HepG2 (cell line): Measurements from ENCODE around the gene POGLUT3. TPM values are rescaled to one million over a fixed set of nuclear protein-coding genes. Genes with fewer than 3 reads are reported as not detected.
A peak's percentile ranks its signal among the peaks of the same experiment; 100 is the strongest.

Experiments used
- AGO2 ChIP-seq: fragments of 200-400 bp; formaldehyde crosslinking; optimal IDR thresholded peaks from 2 replicates; pipeline ENCODE3; 2017; ENCODE audit warnings: mild to moderate bottlenecking, low read depth, low read length, moderate library complexity
- CENPT ChIP-seq: sonication (generic); formaldehyde crosslinking; IDR thresholded peaks from 2 replicates; pipeline ENCODE4 v1.8.0; 2022; ENCODE audit warnings: low read depth, mild to moderate bottlenecking, moderate library complexity, missing genetic modification reagents
- CHD2 ChIP-seq: IDR thresholded peaks from 2 replicates; pipeline ENCODE4 v1.6.1; 2011; ENCODE audit warnings: low read depth, low read length, improper control_type of control experiment
- ELF3 ChIP-seq: IDR thresholded peaks from 2 replicates; pipeline ENCODE4 v1.6.1; 2016; ENCODE audit warnings: missing genetic modification reagents, missing compliant biosample characterization
- HNRNPH1 ChIP-seq: fragments of 200-400 bp; formaldehyde crosslinking; optimal IDR thresholded peaks from 2 replicates; pipeline ENCODE3; 2017; ENCODE audit warnings: mild to moderate bottlenecking, low read depth, low read length
- KDM5A ChIP-seq: fragments of 200-600 bp; sonication (generic); IDR thresholded peaks from 2 replicates; pipeline ENCODE4 v1.7.0; 2018; ENCODE audit warnings: antibody characterized with exemption, mild to moderate bottlenecking, low read length, borderline replicate concordance
- KMT2A ChIP-seq: sonication (generic); formaldehyde crosslinking; IDR thresholded peaks from 2 replicates; pipeline ENCODE4 v1.4.0; 2020; ENCODE audit warnings: missing genetic modification reagents
- MBD4 ChIP-seq: IDR thresholded peaks from 2 replicates; pipeline ENCODE4 v1.6.1; 2012; ENCODE audit warnings: low read length, inconsistent platforms, borderline replicate concordance
- MIER2 ChIP-seq: IDR thresholded peaks from 2 replicates; pipeline ENCODE4 v1.6.1; 2016; ENCODE audit warnings: missing biosample characterization, missing genetic modification reagents
- NR1H2 ChIP-seq: sonication (generic); formaldehyde crosslinking; IDR thresholded peaks from 2 replicates; pipeline ENCODE4 v1.8.1; 2022; ENCODE audit warnings: low read depth, missing genetic modification reagents, borderline replicate concordance
- PCBP2 ChIP-seq: fragments of 200-400 bp; formaldehyde crosslinking; optimal IDR thresholded peaks from 2 replicates; pipeline ENCODE3; 2018; ENCODE audit warnings: low read length, low read depth; ENCODE audit not compliant: poor library complexity, severe bottlenecking
- PHF20 ChIP-seq: sonication (generic); formaldehyde crosslinking; IDR thresholded peaks from 2 replicates; pipeline ENCODE4 v1.5.0; 2020; ENCODE audit warnings: mild to moderate bottlenecking, missing genetic modification reagents
- RFXAP ChIP-seq: sonication (generic); formaldehyde crosslinking; IDR thresholded peaks from 2 replicates; pipeline ENCODE4 v1.4.0; 2020; ENCODE audit warnings: missing genetic modification reagents, borderline replicate concordance
- SAFB2 ChIP-seq: sonication (generic); formaldehyde crosslinking; IDR thresholded peaks from 2 replicates; pipeline ENCODE4 v1.5.1; 2020; ENCODE audit warnings: missing genetic modification reagents, low read depth, mild to moderate bottlenecking, borderline replicate concordance
- TRIM22 ChIP-seq: fragments of 450-650 bp; IDR thresholded peaks from 2 replicates; pipeline ENCODE4 v1.6.1; 2017
- ZBTB1 ChIP-seq: sonication (generic); formaldehyde crosslinking; IDR thresholded peaks from 2 replicates; pipeline ENCODE4 v1.4.0; 2020; ENCODE audit warnings: missing genetic modification reagents, borderline replicate concordance
- ZFAT ChIP-seq: sonication (generic); formaldehyde crosslinking; conservative IDR thresholded peaks from 2 replicates; pipeline ENCODE4 v1.8.1; 2023; ENCODE audit warnings: missing genetic modification reagents, inconsistent platforms
- ZFP37 ChIP-seq: sonication (generic); formaldehyde crosslinking; IDR thresholded peaks from 2 replicates; pipeline ENCODE4 v1.4.0; 2020; ENCODE audit warnings: missing genetic modification reagents, borderline replicate concordance
- ZNF292 ChIP-seq: sonication (generic); formaldehyde crosslinking; IDR thresholded peaks from 2 replicates; pipeline ENCODE4 v1.8.1; 2022; ENCODE audit warnings: mild to moderate bottlenecking, low read depth, missing genetic modification reagents, borderline replicate concordance
- ZNF3 ChIP-seq: IDR thresholded peaks from 2 replicates; pipeline ENCODE4 v1.7.0; 2017; ENCODE audit warnings: inconsistent platforms
- ZNF331 ChIP-seq: sonication (generic); formaldehyde crosslinking; IDR thresholded peaks from 2 replicates; pipeline ENCODE4 v1.4.0; 2020; ENCODE audit warnings: missing genetic modification reagents
- ZNF333 ChIP-seq: sonication (generic); formaldehyde crosslinking; IDR thresholded peaks from 2 replicates; pipeline ENCODE4 v1.4.0; 2020; ENCODE audit warnings: mild to moderate bottlenecking, missing genetic modification reagents, borderline replicate concordance
- ZNF367 ChIP-seq: sonication (generic); formaldehyde crosslinking; IDR thresholded peaks from 2 replicates; pipeline ENCODE4 v1.4.0; 2020; ENCODE audit warnings: missing genetic modification reagents, borderline replicate concordance
- ZNF549 ChIP-seq: sonication (generic); formaldehyde crosslinking; IDR thresholded peaks from 2 replicates; pipeline ENCODE4 v1.5.0; 2020; ENCODE audit warnings: missing genetic modification reagents
- ZNF563 ChIP-seq: sonication (generic); formaldehyde crosslinking; IDR thresholded peaks from 2 replicates; pipeline ENCODE4 v1.8.0; 2022; ENCODE audit warnings: mild to moderate bottlenecking, moderate library complexity, missing genetic modification reagents
- ZNF619 ChIP-seq: sonication (generic); formaldehyde crosslinking; IDR thresholded peaks from 2 replicates; pipeline ENCODE4 v1.4.0; 2020; ENCODE audit warnings: mild to moderate bottlenecking, missing genetic modification reagents
- ZNF644 ChIP-seq: IDR thresholded peaks from 2 replicates; pipeline ENCODE4 v1.6.1; 2016; ENCODE audit warnings: low read depth
- ZNF768 ChIP-seq: sonication (generic); formaldehyde crosslinking; IDR thresholded peaks from 2 replicates; pipeline ENCODE4 v1.4.0; 2020; ENCODE audit warnings: missing genetic modification reagents
- ZNF841 ChIP-seq: sonication (generic); formaldehyde crosslinking; IDR thresholded peaks from 2 replicates; pipeline ENCODE4 v1.8.1; 2023; ENCODE audit warnings: missing genetic modification reagents, borderline replicate concordance
- ZNF878 ChIP-seq: sonication (generic); formaldehyde crosslinking; IDR thresholded peaks from 2 replicates; pipeline ENCODE4 v1.8.1; 2023; ENCODE audit warnings: mild to moderate bottlenecking, missing genetic modification reagents, moderate library complexity
- polyA plus RNA-seq, 8 experiments: library from polyadenylated mRNA; depleted of rRNA in 3 of 8; stranded (reverse) in 7 of 8; unstranded in 1 of 8; fragments of >200 nt; fragmentation: Illumina TruSeq in 4 of 8; extraction: Trizol in 4 of 8; gene quantifications; 2 replicates each; pipeline versions ENCODE4 v1.2.1 to v1.2.3, GENCODE V29; 2011 to 2016; ENCODE audit warnings: low read depth in 4 of 8, missing spikeins in 1 of 8, mixed read lengths in 1 of 8; ENCODE audit not compliant: insufficient read depth in 1 of 8
- total RNA-seq, 5 experiments: library from RNA; depleted of rRNA; stranded (reverse); fragments of >200 nt; fragmentation: Illumina TruSeq; extraction: Trizol; gene quantifications; 2 replicates each; pipeline ENCODE4 v1.2.3, GENCODE V29; 2016; ENCODE audit warnings: low read depth in 1 of 5
- TF ChIP-seq, protein P1 (sequence below): sonication (generic); formaldehyde crosslinking; IDR thresholded peaks from 2 replicates; pipeline ENCODE4 v1.4.0; 2020; ENCODE audit warnings: missing genetic modification reagents
- TF ChIP-seq, protein P2 (sequence below): sonication (generic); formaldehyde crosslinking; IDR thresholded peaks from 2 replicates; pipeline ENCODE4 v1.5.0; 2020; ENCODE audit warnings: missing genetic modification reagents

The POGLUT3 gene
- total and polyA plus RNA-seq, 2 of the 13 experiments (the other 11 are each of a cell fraction or from before 2014, with no cell fraction given) = 14.3 to 22.0 TPM

GRCh38 chr11:108498046-108498815 lies at the start of gene POGLUT3 (continued):
- TF ChIP-seq ZNF549 (CRISPR knock-in tag) (no peak), ZFAT (CRISPR knock-in tag) (0 out of 2 replicates have a peak, but pooled peaks have one; percentile 77), KDM5A (no peak), ZNF563 (CRISPR knock-in tag) (peak; percentile 95), ZNF841 (peak; percentile 88), ZNF292 (CRISPR knock-in tag) (peak; percentile 7; the same call in 1 of the 2 replicates), PHF20 (no peak), KMT2A (CRISPR knock-in tag) (no peak), ELF3 (no peak; the same call in 1 of the 2 replicates), SAFB2 (CRISPR knock-in tag) (no peak), ZBTB1 (CRISPR knock-in tag) (no peak), ZNF331 (CRISPR knock-in tag) (no peak), ZNF768 (CRISPR knock-in tag) (peak; percentile 78), PCBP2 (no peak), RFXAP (CRISPR knock-in tag) (no peak), CHD2 (no peak), MIER2 (no peak), ZNF367 (CRISPR knock-in tag) (no peak), ZFP37 (no peak), MBD4 (no peak), ZNF644 (no peak), ZNF3 (CRISPR knock-in tag) (no peak), AGO2 (peak; percentile 80), ZNF619 (CRISPR knock-in tag) (no peak), ZNF878 (no peak), CENPT (no peak), ZNF333 (CRISPR knock-in tag) (peak; percentile 40; the same call in 1 of the 2 replicates), NR1H2 (no peak), TRIM22 (no peak), HNRNPH1 (no peak)
- TF ChIP-seq, protein P1, sequence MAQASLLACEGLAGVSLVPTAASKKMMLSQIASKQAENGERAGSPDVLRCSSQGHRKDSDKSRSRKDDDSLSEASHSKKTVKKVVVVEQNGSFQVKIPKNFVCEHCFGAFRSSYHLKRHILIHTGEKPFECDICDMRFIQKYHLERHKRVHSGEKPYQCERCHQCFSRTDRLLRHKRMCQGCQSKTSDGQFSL (CRISPR knock-in tag) = 0 out of 2 replicates have a peak, but pooled peaks have one; percentile 52
- TF ChIP-seq, protein P2, sequence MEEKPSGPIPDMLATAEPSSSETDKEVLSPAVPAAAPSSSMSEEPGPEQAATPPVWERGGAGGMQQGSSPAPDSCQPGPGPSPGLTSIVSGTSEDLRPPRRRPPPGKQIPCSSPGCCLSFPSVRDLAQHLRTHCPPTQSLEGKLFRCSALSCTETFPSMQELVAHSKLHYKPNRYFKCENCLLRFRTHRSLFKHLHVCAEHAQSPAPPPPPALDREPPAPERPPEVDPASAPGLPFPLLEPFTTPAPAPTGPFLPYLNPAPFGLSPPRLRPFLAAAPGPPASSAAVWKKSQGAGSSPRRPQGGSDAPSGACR (CRISPR knock-in tag) = no peak
